H1 (cell line): ENCODE results near the gene SLC38A8.

Experiments
- CREB1 ChIP-seq: IDR thresholded peaks from 2 replicates; pipeline ENCODE4 v1.6.1; 2012; ENCODE audit warnings: inconsistent platforms
- FOSL1 ChIP-seq: IDR thresholded peaks from 2 replicates; pipeline ENCODE4 v1.6.1; 2011; ENCODE audit warnings: mild to moderate bottlenecking, low read depth, low read length, moderate library complexity; ENCODE audit not compliant: insufficient read depth
- GABPA ChIP-seq: IDR thresholded peaks from 2 replicates; pipeline ENCODE4 v1.6.1; 2011; ENCODE audit warnings: mild to moderate bottlenecking, low read length, moderate library complexity, borderline replicate concordance; ENCODE audit not compliant: insufficient read depth
- PHF8 ChIP-seq: fragments of 200-600 bp; sonication (generic); conservative IDR thresholded peaks from 2 replicates; pipeline ENCODE4 v1.7.1; 2012; ENCODE audit warnings: low read depth, mild to moderate bottlenecking, inconsistent platforms, low read length, moderate library complexity
- POLR2A ChIP-seq, 2 experiments: IDR thresholded peaks; 1 replicate in 1 of 2; 2 replicates in 1 of 2; pipeline ENCODE4 v1.6.1; 2011; ENCODE audit warnings: low read depth in 2 of 2, low read length in 2 of 2, mild to moderate bottlenecking in 2 of 2; ENCODE audit errors: control extremely low read depth in 1 of 2
- SP1 ChIP-seq: IDR thresholded peaks from 2 replicates; pipeline ENCODE4 v1.6.1; 2011; ENCODE audit warnings: low read depth, low read length
- TF ChIP-seq, protein P1 (sequence below): IDR thresholded peaks from 2 replicates; pipeline ENCODE4 v1.6.1; 2012; ENCODE audit warnings: low read length, inconsistent platforms
- TF ChIP-seq, protein P2 (sequence below), 3 experiments: IDR thresholded peaks; 1 replicate in 2 of 3; 2 replicates in 1 of 3; pipeline versions ENCODE4 v1.5.1 to v1.6.1; 2011; ENCODE audit warnings: low read length in 3 of 3, mild to moderate bottlenecking in 3 of 3, inconsistent platforms in 2 of 3, low read depth in 1 of 3, moderate library complexity in 1 of 3; ENCODE audit not compliant: insufficient read depth in 1 of 3; ENCODE audit errors: control extremely low read depth in 1 of 3
- TF ChIP-seq, protein P3 (sequence below): IDR thresholded peaks from 2 replicates; pipeline ENCODE4 v1.6.1; 2011; ENCODE audit warnings: low read length, improper control_type of control experiment

DNA sequence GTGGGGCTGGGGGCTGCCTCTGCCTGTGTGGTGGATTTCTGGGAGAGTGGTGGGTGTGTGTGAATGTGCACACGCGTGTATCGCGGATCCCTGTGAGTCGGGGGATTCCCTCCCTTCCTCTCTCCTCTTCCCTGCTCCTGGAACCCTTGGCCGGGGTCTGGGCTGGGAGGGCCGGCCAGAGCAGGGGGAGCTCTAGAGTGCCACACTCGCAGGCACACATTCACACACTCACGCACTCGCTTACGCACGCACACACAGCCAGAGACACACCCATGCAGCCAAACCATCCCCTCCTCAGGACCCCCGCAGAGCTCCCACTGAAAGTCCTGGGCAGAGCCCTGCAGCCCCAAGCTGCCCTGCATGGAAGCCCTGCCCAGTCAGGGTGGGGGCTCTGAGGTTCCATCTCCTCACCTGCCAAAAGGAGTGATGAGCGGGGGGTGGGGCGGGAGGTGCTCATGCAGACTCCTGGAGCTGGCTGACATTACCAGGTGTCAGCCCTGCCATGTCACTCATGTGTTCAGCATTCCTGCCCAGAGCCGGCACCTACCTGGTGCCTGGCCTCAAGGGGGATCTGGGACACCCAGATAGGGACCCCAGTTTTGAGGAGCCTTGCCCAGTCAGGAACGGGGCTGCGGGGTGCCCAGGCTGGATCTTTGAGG is 72.7 kb downstream of the SLC38A8 start:
- TF ChIP-seq, protein P1, sequence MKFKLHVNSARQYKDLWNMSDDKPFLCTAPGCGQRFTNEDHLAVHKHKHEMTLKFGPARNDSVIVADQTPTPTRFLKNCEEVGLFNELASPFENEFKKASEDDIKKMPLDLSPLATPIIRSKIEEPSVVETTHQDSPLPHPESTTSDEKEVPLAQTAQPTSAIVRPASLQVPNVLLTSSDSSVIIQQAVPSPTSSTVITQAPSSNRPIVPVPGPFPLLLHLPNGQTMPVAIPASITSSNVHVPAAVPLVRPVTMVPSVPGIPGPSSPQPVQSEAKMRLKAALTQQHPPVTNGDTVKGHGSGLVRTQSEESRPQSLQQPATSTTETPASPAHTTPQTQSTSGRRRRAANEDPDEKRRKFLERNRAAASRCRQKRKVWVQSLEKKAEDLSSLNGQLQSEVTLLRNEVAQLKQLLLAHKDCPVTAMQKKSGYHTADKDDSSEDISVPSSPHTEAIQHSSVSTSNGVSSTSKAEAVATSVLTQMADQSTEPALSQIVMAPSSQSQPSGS: no peak
- TF ChIP-seq, protein P2, sequence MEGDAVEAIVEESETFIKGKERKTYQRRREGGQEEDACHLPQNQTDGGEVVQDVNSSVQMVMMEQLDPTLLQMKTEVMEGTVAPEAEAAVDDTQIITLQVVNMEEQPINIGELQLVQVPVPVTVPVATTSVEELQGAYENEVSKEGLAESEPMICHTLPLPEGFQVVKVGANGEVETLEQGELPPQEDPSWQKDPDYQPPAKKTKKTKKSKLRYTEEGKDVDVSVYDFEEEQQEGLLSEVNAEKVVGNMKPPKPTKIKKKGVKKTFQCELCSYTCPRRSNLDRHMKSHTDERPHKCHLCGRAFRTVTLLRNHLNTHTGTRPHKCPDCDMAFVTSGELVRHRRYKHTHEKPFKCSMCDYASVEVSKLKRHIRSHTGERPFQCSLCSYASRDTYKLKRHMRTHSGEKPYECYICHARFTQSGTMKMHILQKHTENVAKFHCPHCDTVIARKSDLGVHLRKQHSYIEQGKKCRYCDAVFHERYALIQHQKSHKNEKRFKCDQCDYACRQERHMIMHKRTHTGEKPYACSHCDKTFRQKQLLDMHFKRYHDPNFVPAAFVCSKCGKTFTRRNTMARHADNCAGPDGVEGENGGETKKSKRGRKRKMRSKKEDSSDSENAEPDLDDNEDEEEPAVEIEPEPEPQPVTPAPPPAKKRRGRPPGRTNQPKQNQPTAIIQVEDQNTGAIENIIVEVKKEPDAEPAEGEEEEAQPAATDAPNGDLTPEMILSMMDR (IDR thresholded peaks at IDR 0.05; ENCODE audit: control extremely low read depth in 1 of 3, insufficient read depth in 1 of 3, low read depth in 1 of 3, low read length in 3 of 3): no peak
- TF ChIP-seq SP1 (no peak), FOSL1 (no peak), CREB1 (no peak), PHF8 (no peak), GABPA (no peak), POLR2A (IDR thresholded peaks at IDR 0.05; ENCODE audit: control extremely low read depth in 1 of 2, low read depth in 2 of 2, low read length in 2 of 2) (no peak)
- TF ChIP-seq, protein P3, sequence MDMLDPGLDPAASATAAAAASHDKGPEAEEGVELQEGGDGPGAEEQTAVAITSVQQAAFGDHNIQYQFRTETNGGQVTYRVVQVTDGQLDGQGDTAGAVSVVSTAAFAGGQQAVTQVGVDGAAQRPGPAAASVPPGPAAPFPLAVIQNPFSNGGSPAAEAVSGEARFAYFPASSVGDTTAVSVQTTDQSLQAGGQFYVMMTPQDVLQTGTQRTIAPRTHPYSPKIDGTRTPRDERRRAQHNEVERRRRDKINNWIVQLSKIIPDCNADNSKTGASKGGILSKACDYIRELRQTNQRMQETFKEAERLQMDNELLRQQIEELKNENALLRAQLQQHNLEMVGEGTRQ: no peak
